ENCODE results near the gene KANSL1L.
"Not testable (repeated sequence)": the region's sequence is repeated elsewhere in the genome, so short reads cannot be mapped to it uniquely, and the experiment has no call there.

The KANSL1L gene

DNA sequence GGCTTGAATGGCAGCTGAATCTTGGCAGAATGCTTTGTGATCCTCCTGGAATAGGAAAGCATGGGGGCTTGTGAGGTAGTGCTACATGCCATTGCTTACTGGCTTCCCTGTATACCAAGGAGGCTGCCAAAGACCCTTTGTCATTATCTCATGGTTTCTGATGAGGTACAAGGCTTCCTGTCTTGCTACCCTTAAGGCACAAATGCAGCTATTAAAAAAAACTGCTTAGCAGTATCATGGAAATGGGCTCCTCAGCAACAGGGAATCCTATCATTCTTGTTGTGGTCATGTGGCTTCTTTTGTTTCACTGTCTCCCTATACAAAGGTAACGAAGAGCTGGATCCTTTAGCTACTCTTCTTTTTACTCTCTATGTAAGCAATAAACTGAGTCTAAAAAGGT lies 6.6 kb upstream of the KANSL1L start:
- no peak for DNase-seq (ENCODE audit: low spot score)
- TF ChIP-seq CTCF (IDR thresholded peaks at IDR 0.05): no peak
- no peak overlapping the region for H3K27ac ChIP-seq
- no peak overlapping the region for H3K4me3 ChIP-seq

- not testable (repeated sequence) for DNase-seq (ENCODE audit: low spot score); H3K27ac ChIP-seq; H3K4me3 ChIP-seq
Observed at GRCh38 chr2:210177115-210177514, 5.9 kb upstream of the KANSL1L start.

DNA sequence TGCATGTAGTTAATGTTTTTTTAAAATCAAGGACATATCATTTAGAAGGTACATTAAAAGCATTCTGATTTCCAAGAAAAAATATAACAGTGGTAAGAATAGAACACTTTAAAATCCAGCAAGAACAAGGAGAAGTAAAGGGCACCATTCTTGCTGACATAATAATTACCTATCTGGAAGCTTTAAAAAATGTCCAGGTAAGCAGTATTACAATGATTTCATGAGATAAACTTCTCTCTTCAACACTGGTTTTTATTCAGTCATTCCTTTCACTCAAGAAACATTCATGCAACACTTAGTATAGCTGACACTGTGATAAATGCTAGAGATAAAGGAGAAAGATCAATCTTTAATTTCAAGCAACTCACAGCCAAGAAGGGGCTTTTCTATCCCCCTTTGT lies 2.9 kb upstream of the KANSL1L start:
- Histone ChIP-seq H3K27ac (no peak overlapping the region), H3K4me3 (no peak overlapping the region)
- no peak for TF ChIP-seq CTCF (IDR thresholded peaks at IDR 0.05)
- DNase-seq (ENCODE audit: low spot score): no peak

GRCh38 chr2:210172219-210172575 lies 988 bp upstream of the KANSL1L start:
- DNase-seq (ENCODE audit: low spot score): no peak
- no peak for TF ChIP-seq CTCF (IDR thresholded peaks at IDR 0.05)
- Histone ChIP-seq H3K4me3 (peak overlapping the region; percentile 92), H3K27ac (peak overlapping the region; percentile 99 to 100)

- peak overlapping the region; percentile 92 for H3K4me3 ChIP-seq
- peak; percentile 97 for DNase-seq (ENCODE audit: low spot score)
- H3K27ac ChIP-seq: peak overlapping the region; percentile 99 to 100
- TF ChIP-seq CTCF (IDR thresholded peaks at IDR 0.05): no peak
Observed at GRCh38 chr2:210170446-210171303, 534 bp downstream of the KANSL1L start.

DNA sequence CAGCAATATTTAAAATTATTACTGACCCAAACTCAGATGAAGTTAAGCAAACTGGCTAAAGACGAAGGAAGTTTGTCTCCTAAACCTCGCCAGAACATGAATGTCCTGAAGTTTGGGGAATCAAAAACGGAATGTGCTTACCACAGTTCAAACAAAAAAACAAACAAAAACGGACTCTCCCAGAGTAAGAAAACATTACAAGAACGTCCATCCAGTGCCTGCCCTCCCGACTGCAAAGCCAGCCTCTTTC lies 1.1 kb downstream of the KANSL1L start:
- TF ChIP-seq CTCF (IDR thresholded peaks at IDR 0.05): no peak
- no peak for DNase-seq (ENCODE audit: low spot score)
- H3K4me3 ChIP-seq: peak overlapping the region; percentile 92
- H3K27ac ChIP-seq: peak overlapping the region; percentile 99 to 100

DNA sequence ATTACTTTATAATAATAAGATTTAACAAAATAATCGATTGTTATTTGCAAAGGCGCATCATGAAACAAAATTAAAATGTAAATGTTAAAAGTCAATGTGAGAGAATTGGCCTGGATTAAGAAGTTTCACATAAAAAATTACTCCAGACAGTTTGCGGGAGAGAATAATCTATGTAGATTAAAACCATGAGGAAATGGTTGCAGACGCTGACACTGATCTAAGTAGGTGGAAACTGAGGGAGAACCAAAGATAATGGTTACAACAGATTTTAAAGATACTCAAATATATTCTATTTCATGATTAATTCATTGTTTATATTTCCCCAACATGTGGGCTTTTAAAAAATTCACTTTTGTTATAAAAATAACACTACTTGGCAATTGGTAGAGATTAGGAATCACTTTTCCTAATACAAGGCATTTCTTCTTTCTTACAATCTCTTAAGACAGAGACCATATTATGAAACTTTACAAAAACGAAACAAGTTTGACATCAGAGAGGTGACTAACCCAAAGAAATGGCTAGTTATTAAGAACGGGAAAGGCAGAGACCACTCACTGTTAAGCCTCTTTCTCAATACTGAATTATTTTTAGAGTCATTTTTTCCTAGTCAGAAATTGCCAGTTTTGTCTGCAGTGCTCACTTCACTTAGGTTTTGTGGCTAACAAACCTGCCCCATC lies 1.6 kb downstream of the KANSL1L start:
- Histone ChIP-seq H3K4me3 (peak overlapping the region; percentile 92), H3K27ac (peak overlapping the region; percentile 99 to 100)
- DNase-seq (ENCODE audit: low spot score): no peak
- TF ChIP-seq CTCF (IDR thresholded peaks at IDR 0.05): no peak
